VCaP (cell line): ENCODE measurements around the gene PCDHGB6.
"Not testable (repeated sequence)": the region's sequence is repeated elsewhere in the genome, so short reads cannot be mapped to it uniquely, and the experiment has no call there.

Experiments used
- H3K27ac ChIP-seq: fragments of 450-650 bp; 2 replicates; pipeline ENCODE4 v1.5.1; 2017
- TF ChIP-seq, protein P1 (sequence below): fragments of 450-650 bp; conservative IDR thresholded peaks from 2 replicates; pipeline ENCODE4 v1.5.1; 2017; ENCODE audit warnings: mild to moderate bottlenecking, moderate library complexity

Gene PCDHGB6

DNA sequence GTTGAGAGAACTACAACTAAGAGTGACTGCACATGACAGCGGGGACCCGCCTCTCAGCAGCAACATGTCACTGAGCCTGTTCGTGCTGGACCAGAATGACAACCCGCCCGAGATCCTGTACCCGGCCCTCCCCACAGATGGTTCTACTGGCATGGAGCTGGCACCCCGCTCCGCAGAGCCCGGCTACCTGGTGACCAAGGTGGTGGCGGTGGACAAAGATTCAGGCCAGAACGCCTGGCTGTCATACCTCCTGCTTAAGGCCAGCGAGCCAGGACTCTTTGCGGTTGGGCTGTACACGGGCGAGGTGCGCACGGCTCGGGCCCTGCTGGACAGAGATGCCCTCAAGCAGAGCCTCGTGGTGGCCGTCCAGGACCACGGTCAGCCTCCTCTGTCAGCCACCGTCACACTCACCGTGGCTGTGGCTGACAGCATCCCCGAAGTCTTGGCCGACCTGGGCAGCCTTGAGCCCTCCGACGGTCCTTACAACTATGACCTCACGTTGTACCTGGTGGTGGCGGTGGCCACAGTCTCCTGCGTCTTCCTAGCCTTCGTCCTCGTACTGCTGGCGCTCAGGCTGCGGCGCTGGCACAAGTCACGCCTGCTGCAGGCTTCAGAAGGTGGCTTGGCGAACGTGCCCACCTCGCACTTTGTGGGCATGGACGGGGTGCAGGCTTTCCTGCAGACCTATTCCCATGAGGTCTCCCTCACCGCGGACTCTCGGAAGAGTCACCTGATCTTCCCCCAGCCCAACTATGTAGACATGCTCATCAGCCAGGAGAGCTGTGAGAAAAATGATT lies 23.2 kb upstream of the PCDHGB6 start:
- no peak overlapping the region for H3K27ac ChIP-seq
- TF ChIP-seq, protein P1, sequence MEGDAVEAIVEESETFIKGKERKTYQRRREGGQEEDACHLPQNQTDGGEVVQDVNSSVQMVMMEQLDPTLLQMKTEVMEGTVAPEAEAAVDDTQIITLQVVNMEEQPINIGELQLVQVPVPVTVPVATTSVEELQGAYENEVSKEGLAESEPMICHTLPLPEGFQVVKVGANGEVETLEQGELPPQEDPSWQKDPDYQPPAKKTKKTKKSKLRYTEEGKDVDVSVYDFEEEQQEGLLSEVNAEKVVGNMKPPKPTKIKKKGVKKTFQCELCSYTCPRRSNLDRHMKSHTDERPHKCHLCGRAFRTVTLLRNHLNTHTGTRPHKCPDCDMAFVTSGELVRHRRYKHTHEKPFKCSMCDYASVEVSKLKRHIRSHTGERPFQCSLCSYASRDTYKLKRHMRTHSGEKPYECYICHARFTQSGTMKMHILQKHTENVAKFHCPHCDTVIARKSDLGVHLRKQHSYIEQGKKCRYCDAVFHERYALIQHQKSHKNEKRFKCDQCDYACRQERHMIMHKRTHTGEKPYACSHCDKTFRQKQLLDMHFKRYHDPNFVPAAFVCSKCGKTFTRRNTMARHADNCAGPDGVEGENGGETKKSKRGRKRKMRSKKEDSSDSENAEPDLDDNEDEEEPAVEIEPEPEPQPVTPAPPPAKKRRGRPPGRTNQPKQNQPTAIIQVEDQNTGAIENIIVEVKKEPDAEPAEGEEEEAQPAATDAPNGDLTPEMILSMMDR: no peak

DNA sequence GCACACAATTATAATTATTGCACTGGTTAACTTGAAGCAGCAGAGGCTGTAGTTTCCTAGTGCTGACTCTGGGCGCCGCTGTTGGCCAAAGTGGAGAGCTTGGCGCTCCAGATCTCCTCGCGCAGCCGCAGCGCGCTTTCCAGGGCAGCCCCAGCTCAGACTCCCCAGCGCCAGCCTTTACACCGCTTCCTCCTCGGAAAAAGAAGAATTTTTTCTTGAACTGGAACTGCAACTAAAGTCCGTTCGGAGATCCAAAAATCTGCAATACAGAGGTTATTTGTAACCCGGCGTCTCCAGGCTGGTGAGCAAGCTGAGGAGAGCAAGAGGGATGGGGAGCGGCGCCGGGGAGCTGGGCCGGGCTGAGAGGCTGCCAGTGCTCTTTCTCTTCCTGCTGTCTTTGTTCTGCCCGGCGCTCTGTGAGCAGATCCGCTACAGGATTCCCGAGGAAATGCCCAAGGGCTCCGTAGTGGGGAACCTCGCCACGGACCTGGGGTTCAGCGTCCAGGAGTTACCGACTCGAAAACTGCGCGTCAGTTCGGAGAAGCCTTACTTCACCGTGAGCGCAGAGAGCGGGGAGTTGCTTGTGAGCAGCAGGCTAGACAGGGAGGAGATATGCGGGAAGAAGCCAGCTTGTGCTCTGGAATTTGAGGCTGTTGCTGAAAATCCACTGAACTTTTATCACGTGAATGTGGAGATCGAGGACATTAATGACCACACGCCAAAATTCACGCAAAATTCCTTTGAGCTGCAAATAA lies 20.1 kb upstream of the PCDHGB6 start, which contains the start of gene PCDHGB4:
PCDHGB4 (plus strand) TSS at position 142 of the 755 bp plus-strand sequence; CDS start at position 329, 187 bp downstream.
- TF ChIP-seq, protein P1: peak; percentile 85
- not testable (repeated sequence) for H3K27ac ChIP-seq

DNA sequence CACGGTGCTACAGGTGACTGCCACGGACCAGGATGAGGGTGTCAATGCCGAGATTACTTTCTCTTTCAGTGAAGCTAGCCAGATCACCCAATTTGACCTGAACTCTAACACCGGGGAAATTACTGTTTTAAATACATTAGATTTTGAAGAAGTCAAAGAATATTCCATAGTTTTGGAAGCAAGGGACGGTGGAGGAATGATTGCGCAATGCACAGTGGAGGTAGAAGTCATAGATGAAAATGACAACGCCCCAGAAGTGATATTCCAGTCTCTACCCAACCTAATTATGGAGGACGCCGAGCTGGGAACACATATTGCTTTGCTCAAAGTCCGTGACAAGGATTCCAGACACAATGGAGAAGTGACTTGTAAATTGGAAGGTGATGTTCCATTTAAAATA lies 19.2 kb upstream of the PCDHGB6 start:
- H3K27ac ChIP-seq: no peak overlapping the region
- TF ChIP-seq, protein P1: no peak

DNA sequence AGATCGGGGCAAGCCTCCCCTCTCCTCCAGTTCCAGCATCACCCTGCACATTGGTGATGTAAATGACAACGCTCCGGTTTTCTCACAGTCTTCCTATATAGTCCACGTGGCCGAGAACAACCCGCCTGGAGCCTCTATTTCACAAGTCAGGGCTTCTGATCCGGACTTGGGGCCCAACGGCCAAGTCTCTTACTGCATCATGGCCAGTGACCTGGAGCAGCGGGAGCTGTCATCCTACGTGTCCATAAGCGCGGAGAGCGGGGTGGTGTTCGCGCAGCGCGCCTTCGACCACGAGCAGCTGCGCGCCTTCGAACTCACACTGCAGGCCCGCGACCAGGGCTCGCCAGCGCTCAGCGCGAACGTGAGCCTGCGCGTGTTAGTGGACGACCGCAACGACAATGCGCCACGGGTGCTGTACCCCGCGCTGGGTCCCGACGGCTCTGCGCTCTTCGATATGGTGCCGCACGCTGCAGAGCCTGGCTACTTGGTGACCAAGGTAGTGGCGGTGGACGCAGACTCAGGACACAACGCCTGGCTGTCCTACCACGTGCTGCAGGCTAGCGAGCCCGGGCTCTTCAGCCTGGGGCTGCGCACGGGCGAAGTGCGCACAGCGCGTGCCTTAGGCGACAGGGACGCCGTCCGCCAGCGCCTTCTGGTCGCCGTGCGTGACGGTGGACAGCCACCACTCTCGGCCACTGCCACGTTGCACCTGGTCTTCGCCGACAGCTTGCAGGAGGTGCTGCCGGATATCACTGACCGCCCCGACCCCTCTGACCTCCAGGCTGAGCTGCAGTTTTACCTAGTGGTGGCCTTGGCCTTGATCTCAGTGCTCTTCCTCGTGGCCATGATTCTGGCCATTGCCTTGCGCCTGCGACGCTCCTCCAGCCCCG lies 18.4 kb upstream of the PCDHGB6 start:
- H3K27ac ChIP-seq: no peak overlapping the region
- TF ChIP-seq, protein P1: no peak

DNA sequence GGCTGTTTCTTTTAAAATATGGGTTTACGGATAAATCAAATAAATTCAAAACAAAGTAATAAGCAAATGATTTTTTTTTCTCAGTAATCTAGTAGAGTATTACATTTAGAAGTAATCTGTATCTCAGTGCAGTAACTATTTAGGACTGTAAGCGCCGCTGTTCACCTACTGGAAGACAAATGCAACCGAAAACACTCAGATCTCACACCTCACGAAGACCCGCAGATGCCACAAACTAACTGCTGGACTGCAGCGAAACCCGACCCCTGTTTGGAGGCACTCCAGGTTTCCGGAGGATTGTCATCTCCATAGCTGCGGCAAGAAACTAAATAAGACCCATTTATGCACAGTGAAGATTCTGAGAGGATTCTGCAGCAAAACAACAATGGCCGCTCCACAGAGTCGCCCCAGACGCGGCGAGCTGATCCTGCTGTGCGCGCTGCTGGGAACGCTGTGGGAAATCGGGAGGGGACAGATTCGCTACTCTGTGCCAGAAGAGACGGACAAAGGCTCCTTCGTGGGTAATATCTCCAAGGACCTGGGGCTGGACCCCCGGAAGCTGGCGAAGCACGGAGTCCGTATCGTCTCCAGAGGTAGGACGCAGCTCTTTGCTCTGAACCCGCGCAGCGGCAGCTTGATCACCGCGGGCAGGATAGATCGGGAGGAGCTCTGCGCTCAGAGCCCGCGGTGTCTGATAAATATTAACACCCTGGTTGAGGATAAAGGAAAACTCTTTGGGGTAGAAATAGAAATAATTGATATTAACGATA lies 15.2 kb upstream of the PCDHGB6 start, which contains the start of gene PCDHGA8:
PCDHGA8 (plus strand) TSS at position 205 of the 770 bp plus-strand sequence; CDS start at position 386, 181 bp downstream.
- H3K27ac ChIP-seq: no peak within 1 kb of the TSS
- TF ChIP-seq, protein P1: no peak

DNA sequence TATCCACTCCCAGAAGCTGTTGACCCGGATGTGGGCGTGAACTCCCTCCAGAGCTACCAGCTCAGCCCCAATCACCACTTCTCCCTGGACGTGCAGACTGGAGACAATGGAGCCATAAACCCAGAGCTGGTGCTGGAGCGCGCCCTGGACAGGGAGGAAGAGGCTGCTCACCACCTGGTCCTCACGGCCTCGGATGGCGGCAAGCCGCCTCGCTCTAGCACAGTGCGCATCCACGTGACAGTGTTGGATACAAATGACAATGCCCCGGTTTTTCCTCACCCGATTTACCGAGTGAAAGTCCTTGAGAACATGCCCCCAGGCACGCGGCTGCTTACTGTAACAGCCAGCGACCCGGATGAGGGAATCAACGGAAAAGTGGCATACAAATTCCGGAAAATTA lies 14.6 kb upstream of the PCDHGB6 start:
- TF ChIP-seq, protein P1: no peak
- H3K27ac ChIP-seq: no peak overlapping the region

DNA sequence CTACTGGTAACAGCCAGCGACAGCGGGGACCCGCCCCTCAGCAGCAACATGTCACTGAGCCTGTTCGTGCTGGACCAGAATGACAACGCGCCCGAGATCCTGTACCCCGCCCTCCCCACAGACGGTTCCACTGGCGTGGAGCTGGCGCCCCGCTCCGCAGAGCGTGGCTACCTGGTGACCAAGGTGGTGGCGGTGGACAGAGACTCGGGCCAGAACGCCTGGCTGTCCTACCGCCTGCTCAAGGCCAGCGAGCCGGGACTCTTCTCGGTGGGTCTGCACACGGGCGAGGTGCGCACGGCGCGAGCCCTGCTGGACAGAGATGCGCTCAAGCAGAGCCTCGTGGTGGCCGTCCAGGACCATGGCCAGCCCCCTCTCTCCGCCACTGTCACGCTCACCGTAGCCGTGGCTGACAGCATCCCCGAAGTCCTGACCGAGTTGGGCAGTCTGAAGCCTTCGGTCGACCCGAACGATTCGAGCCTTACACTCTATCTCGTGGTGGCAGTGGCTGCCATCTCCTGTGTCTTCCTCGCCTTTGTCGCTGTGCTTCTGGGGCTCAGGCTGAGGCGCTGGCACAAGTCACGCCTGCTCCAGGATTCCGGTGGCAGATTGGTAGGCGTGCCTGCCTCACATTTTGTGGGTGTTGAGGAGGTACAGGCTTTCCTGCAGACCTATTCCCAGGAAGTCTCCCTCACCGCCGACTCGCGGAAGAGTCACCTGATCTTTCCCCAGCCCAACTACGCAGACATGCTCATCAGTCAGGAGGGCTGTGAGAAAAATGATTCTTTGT lies 13.2 kb upstream of the PCDHGB6 start:
- H3K27ac ChIP-seq: not testable (repeated sequence)

DNA sequence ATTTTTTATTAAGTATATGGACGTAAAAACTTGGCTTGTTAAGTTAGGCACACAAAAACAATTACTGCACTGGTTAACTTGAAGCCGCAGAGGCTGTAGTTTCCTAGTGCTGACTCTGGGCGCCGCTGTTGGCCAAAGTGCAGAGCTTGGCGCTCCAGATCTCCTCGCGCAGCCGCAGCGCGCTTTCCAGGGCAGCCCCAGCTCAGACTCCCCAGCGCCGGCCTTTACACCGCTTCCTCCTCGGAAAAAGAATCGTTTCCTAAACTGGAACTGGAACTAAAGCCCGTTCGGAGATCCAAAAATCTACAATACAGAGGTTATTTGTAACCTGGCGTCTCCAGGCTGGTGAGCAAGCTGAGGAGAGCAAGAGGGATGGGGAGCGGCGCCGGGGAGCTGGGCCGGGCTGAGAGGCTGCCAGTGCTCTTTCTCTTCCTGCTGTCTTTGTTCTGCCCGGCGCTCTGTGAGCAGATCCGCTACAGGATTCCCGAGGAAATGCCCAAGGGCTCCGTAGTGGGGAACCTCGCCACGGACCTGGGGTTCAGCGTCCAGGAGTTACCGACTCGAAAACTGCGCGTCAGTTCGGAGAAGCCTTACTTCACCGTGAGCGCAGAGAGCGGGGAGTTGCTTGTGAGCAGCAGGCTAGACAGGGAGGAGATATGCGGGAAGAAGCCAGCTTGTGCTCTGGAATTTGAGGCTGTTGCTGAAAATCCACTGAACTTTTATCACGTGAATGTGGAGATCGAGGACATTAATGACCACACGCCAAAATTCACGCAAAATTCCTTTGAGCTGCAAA lies 9.9 kb upstream of the PCDHGB6 start, which contains the start of gene PCDHGB5:
PCDHGB5 (plus strand) TSS at position 192 of the 796 bp plus-strand sequence; CDS start at position 373, 181 bp downstream.
- not testable (repeated sequence) for H3K27ac ChIP-seq
